HG03439 (cell line): ENCODE results near the gene SVEP1.
"Not testable (repeated sequence)": the region's sequence is repeated elsewhere in the genome, so short reads cannot be mapped to it uniquely, and the experiment has no call there.

Experiments
- ATAC-seq: cut with Tn5 transposase; IDR thresholded peaks from one replicate; pipeline ENCODE4 v1.9.1; 2021; ENCODE audit warnings: mild to moderate bottlenecking, moderate library complexity; ENCODE audit not compliant: unreplicated experiment

Gene SVEP1

DNA sequence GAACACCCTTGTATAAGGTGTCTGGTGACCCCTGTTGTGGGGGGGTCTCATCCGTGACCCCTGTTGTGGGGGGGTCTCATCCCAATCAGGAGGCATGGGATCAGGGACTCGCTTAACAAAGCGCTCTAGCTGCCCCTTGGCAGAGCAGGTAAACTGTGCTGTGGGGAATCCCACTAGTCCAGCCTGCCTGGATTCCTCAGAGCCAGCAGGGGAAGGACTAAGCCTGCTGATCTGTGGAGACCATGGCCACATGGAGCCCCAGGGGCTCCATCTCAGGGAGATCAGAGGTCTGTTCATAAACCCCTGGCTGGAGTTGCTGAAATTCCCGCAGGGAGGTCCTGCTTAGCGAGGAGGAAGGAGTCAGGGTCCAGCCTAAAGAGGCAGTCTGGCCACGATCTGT, 196.1 kb downstream of the SVEP1 start:
- no peak for ATAC-seq

DNA sequence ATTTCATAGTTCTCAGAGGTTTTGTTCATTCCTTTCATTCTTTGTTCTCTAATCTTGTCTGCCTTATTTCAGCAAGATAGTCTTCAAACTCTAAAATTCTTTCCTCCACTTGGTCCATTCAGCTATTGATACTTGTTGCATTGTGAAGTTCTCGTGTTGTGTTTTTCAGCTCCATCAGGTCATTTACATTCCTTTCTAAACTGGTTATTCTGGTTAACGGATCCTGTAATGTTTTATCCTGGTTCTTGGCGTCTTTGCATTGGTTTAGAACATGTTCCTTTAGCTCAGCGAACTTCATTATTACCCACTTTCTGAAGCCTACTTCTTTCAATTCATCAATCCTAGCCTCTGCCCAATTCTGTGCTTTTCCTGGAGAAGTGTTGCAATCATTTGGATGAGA, 196.8 kb downstream of the SVEP1 start:
- no peak for ATAC-seq

DNA sequence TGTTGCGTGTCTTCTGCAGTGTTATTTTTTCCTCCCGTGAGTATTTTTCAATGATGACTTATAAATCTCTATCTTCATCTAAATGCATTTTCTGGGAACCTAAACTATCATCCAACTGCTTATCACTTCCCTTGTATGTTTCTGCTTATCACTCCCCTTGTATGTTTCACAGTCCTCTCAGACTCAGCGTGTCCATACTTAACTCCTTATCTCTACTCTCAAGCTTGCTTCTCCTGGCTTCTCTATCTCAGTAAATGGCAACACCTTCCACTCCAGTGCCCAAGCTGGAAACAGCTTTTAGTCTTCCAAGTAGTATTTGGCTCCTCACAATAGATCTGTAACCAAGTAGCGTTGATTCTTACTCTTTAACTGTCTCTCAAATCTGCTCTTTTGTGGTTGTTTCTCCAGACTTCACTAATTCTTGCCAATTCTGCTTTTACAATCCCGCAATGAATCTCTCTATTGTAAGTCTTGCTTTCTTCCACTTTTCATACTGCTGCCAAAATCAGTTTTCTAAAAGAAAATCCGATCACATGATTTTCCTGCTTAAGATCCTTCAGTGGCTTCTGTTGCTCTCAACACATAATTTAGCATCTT, 208.0 kb downstream of the SVEP1 start:
- ATAC-seq: no peak

DNA sequence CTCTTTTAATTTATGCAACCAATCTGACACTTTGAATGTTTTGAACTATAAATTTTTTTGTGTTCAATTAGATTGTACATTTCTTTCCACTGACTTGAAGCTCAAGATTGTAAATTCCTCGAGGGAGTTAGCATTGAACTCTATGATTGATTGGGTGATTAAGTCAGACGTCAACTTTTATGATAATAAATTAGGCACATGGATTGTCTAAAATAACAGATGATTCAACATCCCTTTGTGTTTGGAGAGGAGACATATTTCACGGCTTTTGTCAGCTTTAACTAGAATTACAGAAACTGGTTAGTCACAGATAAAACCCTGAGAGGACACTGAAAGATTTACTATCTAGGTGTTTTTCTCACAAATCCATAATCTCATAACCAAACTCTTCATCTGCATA, 209.2 kb downstream of the SVEP1 start:
- ATAC-seq: no peak

DNA sequence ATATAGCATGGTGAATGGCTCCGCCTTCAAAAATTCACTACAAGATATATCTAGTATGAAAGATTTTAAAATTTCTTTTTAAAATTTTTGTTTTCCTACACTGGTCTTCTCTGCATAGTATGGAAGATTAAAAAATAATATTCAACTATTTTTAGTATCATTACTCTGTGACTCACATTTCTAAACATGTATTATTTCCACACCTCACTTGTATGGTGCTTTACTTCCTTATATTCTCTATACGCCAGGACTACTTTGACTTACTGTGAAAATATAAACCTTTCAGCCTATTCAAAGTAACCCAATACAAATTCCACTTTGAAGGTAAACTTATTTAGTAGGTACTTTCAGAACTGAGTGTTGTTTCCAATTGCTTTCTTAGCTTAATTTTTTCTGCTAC, 215.1 kb downstream of the SVEP1 start:
- ATAC-seq: no peak

DNA sequence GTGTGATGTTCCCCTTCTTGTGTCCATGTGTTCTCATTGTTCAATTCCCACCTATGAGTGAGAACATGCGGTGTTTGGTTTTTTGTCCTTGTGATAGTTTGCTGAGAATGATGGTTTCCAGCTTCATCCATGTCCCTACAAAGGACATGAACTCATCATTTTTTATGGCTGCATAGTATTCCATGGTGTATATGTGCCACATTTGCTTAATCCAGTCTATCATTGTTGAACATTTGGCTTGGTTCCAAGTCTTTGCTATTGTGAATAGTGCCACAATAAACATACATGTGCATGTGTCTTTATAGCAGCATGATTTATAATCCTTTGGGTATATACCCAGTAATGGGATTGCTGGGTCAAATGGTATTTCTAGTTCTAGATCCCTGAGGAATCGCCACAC, 220.5 kb downstream of the SVEP1 start:
- not testable (repeated sequence) for ATAC-seq

DNA sequence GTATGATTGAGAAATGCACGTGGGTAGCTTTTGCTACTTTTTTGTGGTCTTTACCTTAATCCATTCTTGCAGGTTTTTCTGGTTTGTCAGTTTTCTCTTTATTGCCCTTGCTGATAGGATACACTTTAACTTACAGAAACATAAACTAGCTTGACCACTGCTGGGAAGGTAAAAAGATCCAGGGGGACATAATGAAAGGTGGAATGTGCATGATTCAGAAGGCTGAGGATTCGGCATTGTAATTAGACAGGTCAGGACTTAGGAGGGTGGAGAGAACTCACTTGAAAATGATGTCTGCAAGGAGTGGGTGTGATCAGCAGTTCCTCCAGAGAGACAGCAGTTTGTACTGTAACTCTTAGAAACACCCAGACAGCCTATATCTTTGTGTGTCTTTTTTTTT, 222.0 kb downstream of the SVEP1 start:
- ATAC-seq: no peak

DNA sequence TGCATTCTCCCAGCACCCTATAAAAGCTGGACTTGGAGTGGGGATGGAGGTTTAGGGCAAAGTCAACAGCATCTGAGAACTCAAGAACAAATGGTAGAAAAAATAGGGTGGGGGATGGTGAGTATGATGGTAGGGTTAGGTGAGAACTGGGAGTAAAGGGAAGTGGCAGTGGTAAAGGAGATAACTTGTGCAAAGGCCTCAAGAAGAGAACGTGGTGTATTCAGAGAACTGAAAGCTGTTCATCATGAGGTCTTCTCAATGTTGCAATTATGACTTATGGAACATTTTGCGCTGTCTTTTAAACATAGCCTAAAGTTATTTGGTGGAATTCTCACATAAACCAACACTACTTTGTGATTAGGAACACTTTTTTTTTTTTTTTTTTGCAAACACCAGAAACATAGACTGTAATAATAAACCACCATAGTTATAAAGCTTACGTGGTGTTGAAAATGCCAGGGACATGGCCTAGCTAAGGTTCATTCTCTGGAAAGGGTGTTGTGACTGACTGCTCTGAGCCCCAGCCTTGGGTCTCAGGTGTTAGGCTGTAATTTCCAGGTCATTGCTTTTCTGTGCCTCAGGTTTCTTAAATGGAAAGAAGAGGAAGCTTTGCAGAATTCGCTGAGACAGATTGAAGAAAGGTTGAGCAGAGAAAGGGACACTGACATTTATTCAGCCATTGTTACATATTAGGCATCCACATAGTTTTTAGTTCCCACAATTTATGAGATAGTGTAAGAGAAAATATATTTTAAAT, 222.7 kb downstream of the SVEP1 start:
- ATAC-seq: no peak

DNA sequence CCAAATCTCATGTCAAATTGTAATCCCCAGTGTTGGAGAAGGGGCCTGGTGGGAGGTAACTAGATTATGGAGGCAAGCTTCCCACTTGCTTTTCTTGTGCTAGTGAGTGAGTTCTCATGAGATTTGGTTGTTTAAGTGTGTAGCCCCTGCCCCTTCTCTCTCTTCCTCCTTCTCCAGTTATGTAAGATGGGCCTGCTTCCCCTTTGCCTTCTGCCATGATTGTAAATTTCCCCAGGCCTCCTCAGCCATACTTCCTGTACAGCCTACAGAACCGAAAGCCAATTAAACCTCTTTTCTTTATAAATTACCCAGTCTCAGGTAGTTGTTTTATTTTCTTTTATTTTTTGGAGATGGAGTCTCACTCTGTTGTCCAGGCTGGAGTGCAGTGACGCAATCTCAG, 223.6 kb downstream of the SVEP1 start:
- ATAC-seq: no peak

DNA sequence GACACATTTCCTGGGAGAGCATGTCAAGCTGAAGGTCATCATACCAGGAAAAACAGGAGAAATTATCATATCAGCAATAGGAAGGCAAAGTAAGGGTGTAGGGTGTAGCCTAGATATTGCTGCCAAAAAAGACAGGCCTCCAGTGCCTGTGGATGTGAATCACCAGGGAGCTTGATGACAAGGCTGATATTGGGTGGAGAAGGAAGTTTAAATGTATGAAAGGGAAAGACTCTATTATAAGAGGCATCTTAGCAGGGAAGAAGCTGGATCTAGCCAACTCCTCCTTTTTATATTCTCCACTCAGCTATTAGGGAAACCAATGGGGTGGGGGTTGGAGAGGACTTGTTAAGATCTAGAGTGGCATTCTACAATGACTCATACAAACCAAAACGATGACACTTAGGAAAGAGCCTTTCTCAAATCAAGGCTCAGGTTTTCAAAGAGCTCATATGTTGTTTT, 228.5 kb downstream of the SVEP1 start:
- ATAC-seq: no peak

DNA sequence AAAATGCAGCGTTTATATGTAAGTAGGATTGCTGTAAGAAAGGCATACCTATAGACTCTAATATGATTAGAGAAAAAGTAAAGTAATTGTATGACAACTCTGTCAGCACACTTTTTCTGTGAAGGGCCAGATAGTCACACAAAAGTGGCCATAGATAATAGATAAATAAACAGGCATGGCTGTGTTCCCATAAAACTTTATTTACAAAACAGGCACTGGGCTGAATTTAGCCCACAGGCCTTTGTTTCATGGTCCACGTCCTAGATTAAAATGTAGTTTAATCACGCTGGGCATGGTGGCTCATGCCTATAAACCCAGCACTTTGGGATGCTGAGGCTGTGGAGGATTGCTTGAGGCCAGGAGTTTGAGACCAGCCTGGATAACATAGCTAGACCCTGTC, 233.2 kb downstream of the SVEP1 start:
- ATAC-seq: no peak

DNA sequence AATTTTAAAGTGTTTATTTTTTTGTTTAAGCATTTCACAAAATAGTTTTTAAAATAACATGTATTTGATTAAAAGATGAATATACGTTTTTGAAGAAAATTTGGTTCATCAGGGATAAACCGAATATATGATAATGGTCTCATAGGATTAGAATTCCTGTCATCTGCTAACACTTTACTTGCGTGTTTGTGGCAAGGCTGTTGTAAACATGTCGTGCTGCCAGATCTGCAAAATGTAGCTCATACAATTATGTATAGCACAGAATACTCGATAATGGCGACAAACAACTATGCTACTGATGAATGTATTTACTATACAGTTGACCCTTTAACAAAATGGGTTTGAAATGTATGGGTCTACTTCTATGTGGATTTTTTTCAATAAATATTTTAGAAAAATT, 234.7 kb downstream of the SVEP1 start:
- no peak for ATAC-seq

DNA sequence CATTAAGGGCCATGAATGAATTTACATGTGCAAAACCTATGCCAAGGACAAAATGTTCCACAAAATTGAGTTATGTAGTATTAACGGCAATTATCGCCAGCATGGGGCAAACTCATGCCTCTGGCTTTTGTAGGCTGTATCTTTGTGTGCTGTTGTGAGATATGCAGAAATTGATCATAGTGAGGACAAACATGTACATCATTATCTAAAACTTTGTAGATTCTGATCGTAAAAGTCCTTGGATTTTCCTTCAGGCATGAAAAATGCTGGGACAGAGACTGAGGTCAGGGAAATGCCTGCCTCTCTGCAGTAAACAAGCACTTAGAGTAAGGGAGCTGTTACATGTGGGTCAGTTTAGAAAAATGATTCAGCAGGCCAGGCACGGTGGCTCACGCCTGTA, 236.0 kb downstream of the SVEP1 start:
- ATAC-seq: no peak

DNA sequence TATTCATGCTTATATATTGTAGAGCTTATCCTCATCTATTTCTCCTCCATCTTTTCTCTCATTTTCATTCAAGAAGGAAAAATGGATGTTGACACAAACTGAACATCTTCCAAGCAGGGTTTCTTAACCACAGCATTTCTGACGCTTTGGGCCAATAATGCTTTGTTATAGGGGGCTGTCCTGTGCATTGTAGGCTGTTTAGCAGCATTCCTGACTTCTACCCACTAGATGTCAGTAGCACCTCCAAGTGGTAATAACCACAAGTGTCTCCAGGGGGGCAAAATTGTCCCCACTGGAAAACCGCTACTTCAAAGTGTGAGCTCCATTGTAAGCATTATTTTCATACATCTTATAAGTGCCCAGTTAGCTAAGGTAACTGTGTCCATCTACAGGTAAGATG, 239.2 kb downstream of the SVEP1 start:
- no peak for ATAC-seq

DNA sequence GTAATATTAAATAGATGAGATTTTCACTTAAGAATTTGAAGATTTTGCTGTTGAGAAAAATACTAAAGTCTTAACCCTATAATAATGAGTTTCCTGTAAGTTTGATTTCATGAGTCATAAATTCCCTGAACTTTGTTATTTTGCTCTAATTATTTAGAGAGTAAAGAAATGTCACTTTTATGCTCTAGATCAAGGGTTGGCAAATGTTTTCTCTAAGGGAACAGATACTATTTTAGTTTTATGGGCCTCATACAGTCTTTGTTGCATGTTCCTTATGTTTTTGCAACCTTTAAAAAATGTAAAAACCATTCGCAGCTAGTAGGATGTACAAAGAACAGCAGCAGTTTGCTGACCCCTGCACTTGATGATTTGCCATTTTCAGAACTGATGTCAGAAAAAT, 241.4 kb downstream of the SVEP1 start:
- ATAC-seq: no peak

DNA sequence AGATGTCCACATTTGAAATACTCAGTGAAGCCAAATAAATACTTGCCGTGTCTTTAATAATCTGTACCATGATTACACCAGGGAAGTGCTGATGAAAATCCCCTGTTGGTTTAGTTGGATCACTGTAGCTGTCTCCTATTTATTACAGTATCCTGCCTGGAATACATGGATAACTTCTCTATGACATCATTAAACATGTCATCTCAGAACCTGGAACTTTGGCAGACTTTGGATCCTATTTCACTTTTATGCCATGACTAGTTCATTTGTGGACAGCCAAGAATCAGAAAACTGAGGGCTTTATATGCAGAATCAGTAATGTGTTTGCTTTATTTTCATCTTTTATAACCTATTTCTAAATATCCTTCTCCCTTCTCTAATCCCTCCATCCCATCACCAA, 241.8 kb downstream of the SVEP1 start, which contains the start of gene TXNDC8:
Gene TXNDC8, minus strand, starts transcription at position 137 of the 400 bp plus-strand sequence.
- ATAC-seq: no peak

DNA sequence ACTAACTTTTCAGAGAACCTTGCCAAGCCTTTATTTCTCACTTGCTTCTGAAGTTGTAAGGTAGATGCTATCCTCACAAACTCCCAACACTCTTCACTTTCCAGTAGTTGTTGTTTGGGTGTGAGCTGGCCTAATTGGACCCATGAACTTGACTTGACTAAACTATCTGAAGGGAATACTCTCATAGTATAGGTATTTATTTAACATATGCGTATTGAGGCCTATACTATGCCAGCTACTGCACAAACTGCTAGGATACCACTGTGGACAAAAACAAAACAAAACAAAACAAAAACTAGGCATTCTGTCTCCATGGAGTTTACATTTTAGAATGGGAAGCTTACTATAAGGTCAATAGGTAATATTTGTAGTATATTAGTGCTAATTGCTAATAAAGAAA, 243.2 kb downstream of the SVEP1 start:
- no peak for ATAC-seq

DNA sequence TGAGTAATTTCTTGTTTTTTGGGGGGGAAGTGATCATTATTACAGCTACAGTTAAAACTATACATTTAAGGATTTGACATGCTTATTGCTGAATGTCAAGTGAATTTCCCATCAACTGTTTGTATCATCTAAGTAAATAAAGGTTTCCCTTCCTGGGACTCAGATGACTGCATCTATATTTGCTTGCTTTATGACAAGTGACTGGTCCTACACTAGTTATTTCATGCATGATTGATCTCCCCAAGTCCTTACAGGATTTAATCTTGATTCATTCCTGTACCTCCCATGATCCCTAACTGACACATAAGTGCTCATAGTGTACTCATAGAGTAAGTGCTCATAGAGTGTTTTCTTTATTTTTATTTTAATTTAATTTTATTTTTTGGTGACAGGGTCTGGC, 244.7 kb downstream of the SVEP1 start:
- no peak for ATAC-seq

DNA sequence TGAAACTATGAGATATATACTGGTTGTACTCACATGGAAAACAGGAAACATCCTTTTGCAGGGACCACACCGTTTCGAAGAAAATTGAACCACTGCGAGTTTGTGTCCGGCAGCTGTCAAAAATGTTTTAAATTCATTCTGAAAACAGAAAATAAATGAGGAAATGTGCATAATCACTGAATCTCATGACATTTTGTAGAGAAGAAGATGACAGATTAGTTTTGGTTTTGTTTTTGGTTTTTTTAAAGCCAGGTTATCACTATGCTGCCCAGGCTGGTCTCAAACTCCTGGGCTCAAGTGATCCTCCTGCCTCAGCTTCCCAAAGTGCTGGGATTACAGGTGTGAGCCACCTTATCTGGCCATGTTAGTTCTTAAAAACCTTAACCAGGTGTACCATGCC, 245.4 kb downstream of the SVEP1 start:
- peak; percentile 68 for ATAC-seq

DNA sequence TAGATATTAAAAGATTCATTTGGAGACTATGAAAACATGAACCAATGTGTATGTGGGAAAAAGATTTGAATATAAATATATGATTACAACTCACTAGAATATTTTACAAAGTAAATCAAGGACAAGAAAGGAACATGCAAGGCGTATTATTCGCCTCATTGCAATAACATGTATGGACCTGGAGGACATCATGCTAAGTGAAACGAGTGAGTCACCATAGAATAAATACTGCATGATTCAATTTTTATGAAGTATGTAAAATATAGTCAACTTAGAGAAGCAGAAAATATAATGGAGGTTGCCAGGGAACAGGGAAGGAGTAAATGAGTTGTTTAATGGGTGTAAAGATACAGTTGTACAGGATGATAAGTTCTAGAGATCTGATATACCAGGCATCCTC, 246.8 kb downstream of the SVEP1 start:
- ATAC-seq: no peak

DNA sequence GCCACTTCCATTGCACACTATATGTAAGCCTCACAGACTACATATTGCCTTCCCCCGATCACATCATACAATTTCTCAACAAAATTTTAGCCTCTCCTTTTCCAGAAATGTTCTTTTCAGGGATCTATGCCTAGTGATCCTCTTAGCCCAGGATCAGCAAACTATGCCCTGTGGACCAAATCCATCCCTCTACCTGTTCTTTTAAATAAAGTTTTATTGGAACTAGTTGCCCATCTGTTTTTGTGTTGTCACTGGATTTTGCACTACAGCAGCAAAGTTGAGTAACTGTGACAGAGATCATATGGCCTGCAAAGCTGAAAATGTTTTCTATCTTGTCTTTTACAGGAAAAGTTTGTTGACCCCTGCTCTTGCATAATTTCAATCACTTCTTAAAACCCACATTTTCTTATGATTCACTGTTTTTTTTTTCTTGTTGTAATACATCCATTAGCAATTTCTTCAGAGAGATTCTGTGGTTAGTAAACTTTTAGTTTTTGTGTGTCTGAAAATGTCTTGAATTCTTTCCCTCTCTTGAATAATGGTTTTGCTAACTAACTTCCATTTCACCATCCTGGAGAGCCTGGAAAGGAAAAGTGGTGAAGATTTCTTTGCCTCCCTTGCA, 248.9 kb downstream of the SVEP1 start:
- no peak for ATAC-seq

DNA sequence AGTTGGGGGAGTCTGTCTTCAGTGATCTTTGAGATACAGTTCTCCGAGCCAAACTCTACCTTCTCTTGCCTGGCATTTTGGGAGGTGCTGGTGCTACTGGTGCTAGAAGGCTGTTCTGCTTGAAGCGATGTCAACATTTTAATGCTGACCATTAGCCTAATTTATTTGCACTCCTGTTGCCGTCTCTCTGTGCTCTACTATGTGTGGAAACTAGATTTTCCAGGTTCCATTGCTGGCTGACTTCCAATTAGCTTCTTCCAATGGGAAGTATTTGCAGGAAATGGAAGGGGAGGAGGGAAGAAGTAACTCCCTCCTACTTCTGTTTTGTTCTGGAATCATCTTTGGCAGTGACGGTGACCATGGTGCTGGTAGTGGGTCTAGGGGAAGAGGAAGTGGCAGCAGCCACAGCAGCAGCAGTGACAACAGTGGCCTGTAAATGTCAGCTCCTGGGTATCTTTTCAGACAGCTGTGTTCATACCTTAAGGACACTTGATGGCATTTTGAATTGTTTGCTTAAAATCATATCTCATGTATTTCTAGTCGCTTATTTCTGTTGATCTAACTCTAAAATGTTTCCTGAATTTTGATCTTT, 249.8 kb downstream of the SVEP1 start:
- no peak for ATAC-seq
